GM12874 (cell line): ENCODE data around the gene GREB1.

ENCODE experiments used
- CTCF ChIP-seq: IDR thresholded peaks from 2 replicates; pipeline ENCODE4 v1.5.1; 2011; ENCODE audit warnings: low read depth, mild to moderate bottlenecking, control low read depth, low read length, moderate library complexity; ENCODE audit not compliant: insufficient read depth

Gene GREB1

GRCh38 chr2:11637546-11637945 lies 103.7 kb downstream of the GREB1 start:
- no peak for TF ChIP-seq CTCF

- TF ChIP-seq CTCF = no peak
Measured at GRCh38 chr2:11639503-11639902, 105.7 kb downstream of the GREB1 start.

- TF ChIP-seq CTCF = no peak
Measured at GRCh38 chr2:11640132-11640531, 106.3 kb downstream of the GREB1 start.

- no peak for TF ChIP-seq CTCF
Measured at GRCh38 chr2:11642972-11643371, 109.1 kb downstream of the GREB1 start.

- no peak for TF ChIP-seq CTCF
Measured at GRCh38 chr2:11644293-11644692, 110.4 kb downstream of the GREB1 start.

- TF ChIP-seq CTCF = no peak
Measured at GRCh38 chr2:11646530-11646929, 112.7 kb downstream of the GREB1 start.

- TF ChIP-seq CTCF = no peak
Measured at GRCh38 chr2:11647834-11648600, 114.2 kb downstream of the GREB1 start.
